GM19025 (cell line): ENCODE results near the gene FOXK1.
A peak's percentile ranks its signal among the peaks of the same experiment; 100 is the strongest.
"Not testable (repeated sequence)": the region's sequence is repeated elsewhere in the genome, so short reads cannot be mapped to it uniquely, and the experiment has no call there.

Experiments used
- ATAC-seq: cut with Tn5 transposase; IDR thresholded peaks from one replicate; pipeline ENCODE4 v1.9.1; 2021; ENCODE audit warnings: mild to moderate bottlenecking, low read depth, moderate library complexity; ENCODE audit not compliant: unreplicated experiment

Gene FOXK1

GRCh38 chr7:4794171-4794570 lies 112.1 kb downstream of the FOXK1 start:
- not testable (repeated sequence) for ATAC-seq

DNA sequence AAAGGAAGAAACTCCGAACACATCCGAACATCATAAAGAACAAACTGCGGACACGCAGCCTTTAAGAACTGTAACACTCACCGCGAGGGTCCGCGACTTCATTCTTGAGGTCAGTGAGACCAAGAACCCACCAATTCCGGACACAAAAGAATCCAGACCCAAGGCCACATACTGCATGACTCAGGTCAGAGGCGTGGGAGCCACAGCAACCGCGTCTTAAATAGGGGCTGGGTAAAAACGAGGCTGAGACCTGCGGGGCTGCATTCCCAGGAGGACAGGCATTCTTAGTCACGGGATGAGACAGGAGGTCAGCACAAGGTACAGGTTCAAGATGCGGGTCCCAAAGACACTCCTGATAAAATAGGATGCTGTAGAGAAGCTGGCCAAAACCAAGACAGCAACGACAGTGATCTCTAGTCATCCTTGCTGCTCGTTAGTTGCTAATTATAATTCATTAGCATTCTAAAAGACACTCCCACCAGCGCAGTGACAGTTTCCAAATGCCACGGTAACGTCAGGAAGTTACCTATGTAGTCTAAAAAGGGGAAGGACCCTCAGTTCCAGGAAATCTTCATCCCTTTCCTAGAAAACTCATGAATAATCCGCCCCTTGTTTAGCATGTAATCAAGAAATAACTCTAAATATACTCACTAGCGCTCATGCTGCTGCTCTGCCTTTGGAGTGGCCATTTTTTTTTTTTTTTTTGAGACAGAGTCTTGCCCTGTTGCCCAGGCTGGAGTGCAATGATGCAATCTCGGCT lies 112.7 kb downstream of the FOXK1 start:
- no peak for ATAC-seq

DNA sequence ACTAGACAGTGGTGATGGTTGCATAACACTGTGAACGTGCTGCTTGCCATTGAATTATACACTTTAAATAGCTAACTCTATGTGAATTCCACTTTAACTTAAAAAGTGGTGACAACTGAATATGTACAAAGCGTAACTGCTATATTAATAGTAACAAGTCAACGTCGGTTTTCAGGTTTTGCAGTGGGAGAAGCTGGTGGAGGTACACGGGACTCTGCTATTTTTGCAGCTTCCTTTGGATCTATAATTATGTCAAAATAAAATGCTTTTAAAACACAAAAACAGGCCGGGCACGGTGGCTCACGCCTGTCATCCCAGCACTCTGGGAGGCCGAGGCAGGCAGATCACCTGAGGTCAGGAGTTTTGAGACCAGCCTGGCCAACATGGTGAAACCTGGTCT lies 114.4 kb downstream of the FOXK1 start:
- ATAC-seq: no peak

- peak; percentile 60 for ATAC-seq
These were observed 116.0 kb downstream of the FOXK1 start for GRCh38 chr7:4797858-4798705.

DNA sequence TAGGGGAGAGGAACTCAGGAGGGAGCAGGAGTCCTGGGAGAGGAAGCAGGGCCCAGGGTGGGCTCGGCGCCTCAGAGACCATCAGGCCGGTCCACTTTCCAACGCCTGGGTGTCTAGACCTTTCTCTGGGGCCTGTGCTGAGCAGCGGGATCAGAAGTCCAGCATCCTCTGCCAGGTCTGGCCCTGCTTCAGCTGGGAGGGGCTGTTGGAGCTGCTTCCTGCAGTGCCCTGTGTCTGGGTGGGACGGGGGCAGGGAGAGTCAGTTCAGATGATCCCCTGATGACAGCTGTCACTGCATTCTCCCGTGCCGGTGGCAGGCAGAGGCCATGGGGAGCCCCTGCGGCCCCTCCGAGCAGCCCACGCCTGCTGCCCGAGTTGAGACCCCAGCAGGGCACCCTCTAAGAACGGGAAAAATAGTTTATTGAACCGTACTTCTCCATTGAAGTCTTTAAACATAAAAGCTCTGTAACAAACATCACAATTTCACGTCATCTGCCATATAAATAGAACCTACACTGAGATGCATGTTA lies 116.7 kb downstream of the FOXK1 start:
- ATAC-seq: no peak

DNA sequence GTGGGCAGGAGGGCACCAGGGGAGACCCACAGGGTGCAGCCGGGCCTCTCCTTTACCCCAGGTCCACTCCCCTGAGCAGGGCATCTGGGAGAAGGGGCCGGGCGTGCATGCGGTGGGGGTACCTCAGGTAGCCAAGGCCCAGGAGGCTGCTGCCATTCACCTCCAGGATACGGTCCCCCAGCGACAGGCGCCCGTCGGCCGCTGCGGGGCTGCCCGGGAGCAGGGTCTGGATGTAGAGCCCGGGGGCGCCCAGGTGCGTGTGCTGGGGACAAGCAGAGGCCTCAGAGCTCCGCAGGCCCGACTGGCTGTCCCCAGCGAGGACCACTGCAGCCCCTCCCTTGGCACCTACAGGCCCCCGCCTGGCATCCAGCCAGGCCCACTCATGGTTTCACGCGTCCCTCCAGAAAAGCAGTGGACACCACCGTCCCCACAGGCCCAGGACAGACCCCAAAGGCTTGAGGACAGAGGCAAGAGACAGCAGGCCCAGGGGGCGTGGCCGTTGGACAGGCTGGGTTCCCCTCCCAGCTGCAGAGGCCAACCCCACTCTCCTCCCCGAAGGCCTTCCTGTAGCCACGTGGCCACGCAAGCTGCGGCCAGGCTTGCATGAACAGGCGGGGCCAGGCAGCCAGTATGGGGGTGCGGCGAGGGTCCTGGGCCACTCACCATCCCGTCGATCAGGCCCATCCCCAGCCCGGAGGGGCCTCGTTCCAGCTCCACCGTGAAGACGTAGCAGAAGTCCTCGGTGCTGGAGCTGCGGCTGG lies 117.6 kb downstream of the FOXK1 start:
- ATAC-seq: no peak

GRCh38 chr7:4800487-4800886 lies 118.4 kb downstream of the FOXK1 start:
- ATAC-seq: no peak

DNA sequence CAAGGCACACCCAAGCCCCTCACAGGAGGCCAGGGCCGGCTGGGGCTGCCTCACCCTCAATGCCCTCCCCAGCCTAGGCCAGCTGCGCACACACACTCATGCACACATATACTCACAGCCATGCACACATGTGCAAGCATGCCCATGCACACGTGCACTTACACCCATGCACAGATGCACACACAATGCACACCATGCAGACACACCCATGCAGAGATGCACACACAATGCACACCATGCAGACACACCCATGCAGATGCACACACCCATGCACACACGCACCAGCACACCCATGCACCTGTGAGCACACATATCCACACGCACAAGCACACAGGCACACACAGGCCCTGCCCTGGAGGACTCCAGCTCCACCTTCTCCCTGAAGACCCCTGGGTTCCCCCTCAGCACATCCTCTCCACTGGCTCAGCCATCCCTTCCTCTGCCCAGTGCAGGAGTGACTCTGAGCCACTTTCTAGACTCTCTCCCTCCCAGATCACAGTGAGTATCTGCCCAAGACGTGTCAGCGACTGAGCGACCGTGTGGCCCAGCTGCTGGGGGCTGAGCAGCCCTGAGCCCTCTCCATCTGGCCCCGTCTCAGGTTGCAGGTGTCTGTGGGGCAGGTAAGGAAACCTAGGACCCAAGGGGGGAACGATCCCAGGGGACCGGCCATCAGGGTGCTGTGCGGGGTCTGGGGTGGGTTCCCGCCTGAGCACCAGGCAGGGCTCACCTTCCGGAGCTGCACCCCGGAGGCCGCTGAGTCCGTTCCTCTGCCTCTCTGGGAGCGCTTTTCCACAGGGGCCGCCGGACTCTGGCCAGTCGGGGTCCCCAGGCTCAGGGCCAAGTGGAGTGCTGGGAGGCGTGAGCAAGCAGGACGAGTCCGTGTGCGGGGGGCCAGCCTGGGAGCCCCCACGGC lies 119.1 kb downstream of the FOXK1 start:
- ATAC-seq: no peak

DNA sequence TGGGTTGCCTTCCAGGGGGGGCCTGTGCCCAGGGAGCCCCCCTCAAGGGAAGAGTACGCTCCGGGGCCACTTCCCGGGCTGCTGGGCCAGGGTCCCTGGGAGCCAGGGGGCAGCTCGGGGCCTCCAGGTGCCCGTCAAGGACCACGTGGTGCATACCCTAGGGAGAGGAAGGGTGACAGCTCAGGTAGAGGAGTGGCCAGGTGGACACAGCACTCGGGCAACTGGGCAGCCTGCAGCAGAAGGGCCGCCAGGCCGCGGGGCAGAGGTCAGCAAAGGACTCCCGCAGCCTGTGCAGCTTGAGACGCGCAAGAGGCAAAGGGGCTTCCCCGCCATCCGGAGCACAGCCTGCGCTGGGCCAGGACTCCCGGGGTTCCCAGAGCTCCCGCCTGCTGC lies 119.7 kb downstream of the FOXK1 start:
- no peak for ATAC-seq

- not testable (repeated sequence) for ATAC-seq
These were observed 120.5 kb downstream of the FOXK1 start for GRCh38 chr7:4802577-4802976.

- no peak for ATAC-seq
These were observed 121.5 kb downstream of the FOXK1 start for GRCh38 chr7:4803397-4804241.

GRCh38 chr7:4805110-4805983 lies 123.3 kb downstream of the FOXK1 start:
- ATAC-seq: no peak

DNA sequence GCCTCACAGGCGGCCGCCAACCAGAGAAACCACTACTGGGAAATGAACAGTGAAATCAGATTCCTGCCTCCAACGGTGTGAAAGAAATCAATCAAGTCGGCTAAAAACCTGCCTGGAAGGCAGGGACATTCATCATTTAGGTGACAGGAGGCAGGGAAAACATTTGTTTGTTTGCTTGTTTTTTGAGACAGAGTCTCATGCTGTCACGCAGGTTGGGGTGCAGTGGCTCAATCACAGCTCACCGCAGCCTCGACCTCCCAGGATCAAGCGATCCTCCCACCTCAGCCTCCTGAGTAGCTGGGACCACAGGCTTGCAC lies 123.8 kb downstream of the FOXK1 start:
- ATAC-seq: no peak

DNA sequence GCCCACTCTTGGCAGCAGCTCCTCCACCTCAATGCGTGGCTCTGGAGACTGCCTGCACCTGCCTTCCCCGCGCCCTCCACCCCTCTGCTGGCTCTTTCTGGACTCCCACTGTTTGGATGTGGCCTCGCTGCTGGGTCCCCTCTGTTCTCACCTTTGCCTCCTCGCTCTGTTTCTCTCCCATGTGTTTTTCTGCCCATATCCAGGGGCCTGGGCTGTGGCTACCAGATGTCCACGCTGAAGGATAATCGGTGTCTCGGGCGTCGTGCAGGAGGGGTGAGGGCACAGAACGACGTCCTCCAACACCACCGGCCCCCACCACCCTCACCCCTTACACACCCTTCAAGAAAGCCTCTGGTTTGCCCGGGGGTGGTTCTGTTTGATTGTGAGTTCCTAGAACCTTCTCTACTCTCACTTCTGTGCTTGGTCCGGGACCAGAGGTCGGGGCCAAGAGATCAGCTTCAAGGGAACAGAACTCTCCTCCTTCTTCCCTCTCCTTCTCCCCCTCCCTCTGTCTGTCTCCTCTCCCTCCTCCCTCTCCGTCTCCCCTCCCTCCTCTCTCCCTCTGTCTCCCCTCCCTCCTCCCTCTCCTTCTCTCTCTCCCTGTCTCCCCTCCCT lies 125.0 kb downstream of the FOXK1 start:
- ATAC-seq: no peak

- ATAC-seq: no peak
These were observed 125.5 kb downstream of the FOXK1 start for GRCh38 chr7:4807598-4808016.

GRCh38 chr7:4808026-4808425 lies 125.9 kb downstream of the FOXK1 start:
- ATAC-seq: no peak

DNA sequence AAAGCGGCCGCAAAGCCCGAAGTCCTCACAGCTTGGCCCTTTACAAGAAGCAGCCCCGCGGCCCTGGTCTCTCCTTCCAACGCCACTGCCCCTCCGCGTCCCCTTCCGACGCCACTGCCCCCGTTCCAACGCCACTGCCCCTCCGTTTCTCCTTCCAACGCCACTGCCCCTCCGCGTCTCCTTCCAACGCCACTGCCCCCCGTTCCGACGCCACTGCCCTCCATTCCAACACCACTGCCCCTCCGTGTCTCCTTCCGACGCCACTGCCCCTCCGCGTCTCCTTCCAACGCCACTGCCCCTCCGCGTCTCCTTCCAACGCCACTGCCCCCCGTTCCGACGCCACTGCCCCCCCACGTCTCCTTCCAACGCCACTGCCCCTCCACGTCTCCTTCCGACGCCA lies 126.5 kb downstream of the FOXK1 start:
- ATAC-seq: no peak
